ENCODE results near the gene FBP2.
A peak's percentile ranks its signal among the peaks of the same experiment; 100 is the strongest.

The FBP2 gene

GRCh38 chr9:94593459-94594345 lies at the start of gene FBP2:
Gene FBP2, minus strand, starts transcription at chr9:94593824. Its CDS starts 98 bp downstream, at chr9:94593726.
- DNase-seq, result no peak

- DNase-seq, result no peak
Observed at GRCh38 chr9:94643176-94643575, 49.6 kb upstream of the FBP2 start.

- no peak for DNase-seq
Observed at GRCh38 chr9:94642501-94642900, 48.9 kb upstream of the FBP2 start.

GRCh38 chr9:94639999-94640376 lies 46.4 kb upstream of the FBP2 start:
- DNase-seq, result no peak

DNA sequence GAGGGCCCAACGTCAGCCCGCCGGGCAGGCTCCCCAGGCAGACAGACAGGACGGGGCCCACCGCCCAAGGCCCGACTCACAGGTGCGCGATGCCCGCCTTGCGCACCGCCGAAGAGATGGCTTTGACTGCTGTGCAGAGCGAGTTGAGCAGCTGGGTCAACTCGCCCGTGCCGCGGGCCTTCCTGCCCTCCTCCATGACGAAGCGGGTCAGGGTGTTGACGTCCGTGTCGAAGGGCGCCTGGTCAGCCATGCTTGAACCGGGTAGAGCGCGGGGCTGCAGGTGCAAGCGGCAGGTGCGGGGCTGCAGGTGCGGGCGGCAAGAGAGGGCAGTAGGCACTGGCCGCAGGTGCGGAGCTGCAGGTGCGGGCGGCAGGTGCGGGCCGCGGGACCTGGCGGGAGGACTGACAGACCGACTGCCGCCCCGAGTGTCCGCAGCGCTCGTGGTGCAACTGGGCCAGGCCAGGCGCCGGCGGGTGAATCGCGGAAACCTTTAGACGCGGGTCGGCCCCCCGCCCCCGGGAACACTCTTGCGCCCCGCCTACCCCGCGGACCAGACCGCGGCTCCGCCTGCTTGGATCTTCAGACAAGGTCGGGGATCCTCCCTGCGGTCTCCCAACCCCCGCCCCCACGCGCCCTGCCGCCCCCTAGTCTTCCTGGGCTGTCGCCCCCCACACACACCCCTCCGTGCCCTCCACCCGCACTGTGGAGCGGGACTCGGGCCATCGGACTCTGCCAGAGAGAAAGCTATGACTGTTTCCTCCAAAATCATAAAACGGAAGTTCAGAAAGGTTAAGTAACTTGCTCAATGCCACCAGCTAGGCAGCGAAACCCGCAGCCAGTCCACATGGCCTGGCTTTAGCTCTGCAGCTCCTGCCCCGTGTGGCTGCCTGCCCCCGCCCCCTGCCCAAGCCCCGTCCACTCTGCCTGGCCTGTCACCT lies 45.7 kb upstream of the FBP2 start, which contains the start of gene FBP1:
TSS of gene FBP1 (minus strand) at position 458 of the 938 bp plus-strand sequence. CDS start at position 250, 208 bp downstream.
- DNase-seq, result peak; percentile 50

- DNase-seq, result no peak
Observed at GRCh38 chr9:94638335-94639060, 44.9 kb upstream of the FBP2 start.

- DNase-seq, result no peak
Observed at GRCh38 chr9:94632737-94633136, 39.1 kb upstream of the FBP2 start.

GRCh38 chr9:94631599-94631998 lies 38.0 kb upstream of the FBP2 start:
- no peak for DNase-seq

GRCh38 chr9:94630833-94631232 lies 37.2 kb upstream of the FBP2 start:
- DNase-seq, result no peak

- DNase-seq, result no peak
Observed at GRCh38 chr9:94630281-94630680, 36.7 kb upstream of the FBP2 start.

DNA sequence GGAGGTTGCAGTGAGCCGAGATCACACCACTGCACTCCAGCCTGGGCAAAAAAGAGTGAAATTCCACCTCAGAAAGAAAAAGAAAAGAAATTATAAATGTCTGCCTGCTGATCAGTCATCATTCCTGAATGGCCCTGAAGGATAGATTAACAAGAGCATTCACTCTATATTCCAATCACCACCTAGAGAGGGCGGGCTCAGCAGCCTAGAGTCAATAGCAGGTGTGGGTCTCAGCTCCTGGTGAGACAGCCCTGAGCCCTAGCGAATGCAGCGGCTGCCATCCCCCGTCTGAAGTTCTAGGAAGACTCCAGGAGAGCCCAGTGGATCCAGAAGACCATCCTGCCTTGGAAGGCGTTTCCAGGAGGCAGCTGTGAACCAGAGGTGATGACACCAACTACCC lies 33.7 kb upstream of the FBP2 start:
- no peak for DNase-seq

- no peak for DNase-seq
Observed at GRCh38 chr9:94625835-94626234, 32.2 kb upstream of the FBP2 start.

DNA sequence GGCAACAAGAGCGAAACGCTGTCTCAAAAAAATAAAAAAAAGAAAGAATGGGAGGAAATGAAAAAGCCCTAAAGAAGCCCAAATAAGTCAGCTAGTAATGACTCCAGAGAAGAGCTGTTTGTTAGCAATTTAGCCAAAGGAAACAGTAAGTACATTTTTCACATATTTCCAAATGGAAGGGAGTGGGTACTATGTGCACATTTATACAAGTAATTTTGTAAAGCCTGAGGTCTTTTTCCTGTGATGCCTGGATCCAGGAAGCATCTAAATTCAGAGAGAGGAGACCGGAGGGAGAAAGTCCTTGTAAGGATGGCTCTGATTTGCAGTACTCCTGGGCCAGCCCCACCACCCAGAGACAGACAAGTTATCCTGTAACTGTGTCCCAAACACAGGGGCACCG lies 31.0 kb upstream of the FBP2 start:
- DNase-seq, result no peak

GRCh38 chr9:94623253-94623652 lies 29.6 kb upstream of the FBP2 start:
- DNase-seq, result peak; percentile 35

DNA sequence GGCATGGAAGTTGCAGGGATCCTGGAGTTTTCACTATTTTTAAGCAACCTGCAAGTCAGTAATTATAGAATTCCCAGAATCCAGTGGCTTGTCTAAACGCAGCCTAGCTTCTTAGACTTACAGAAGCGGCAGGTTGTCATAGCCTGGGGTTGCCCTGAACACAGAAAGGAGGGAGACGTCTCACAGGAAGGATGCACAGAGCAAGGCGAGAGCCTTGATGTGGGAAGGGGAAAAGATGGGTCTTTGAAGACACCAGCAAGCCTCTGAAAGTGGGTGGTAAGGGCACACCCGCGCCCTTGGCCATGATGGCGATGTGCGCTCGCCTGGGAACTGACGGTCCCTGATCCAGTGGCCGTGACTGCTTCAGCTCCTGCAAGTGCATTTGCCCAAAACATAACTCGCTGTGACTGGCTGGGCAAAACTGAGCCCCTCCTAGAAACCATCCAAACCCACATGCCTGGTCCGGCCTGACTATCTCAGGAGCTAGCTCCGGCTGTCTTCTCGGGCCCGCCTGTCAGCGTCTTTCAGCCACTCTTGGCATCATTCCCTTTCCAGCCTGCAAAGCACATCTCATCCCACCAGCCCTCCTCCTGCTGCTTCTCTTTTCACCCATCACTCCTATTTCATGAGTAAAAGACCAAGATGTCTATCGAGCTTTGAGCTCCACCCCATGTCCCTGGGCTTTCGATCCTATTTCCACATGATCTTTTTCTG lies 28.6 kb upstream of the FBP2 start:
- DNase-seq, result no peak

DNA sequence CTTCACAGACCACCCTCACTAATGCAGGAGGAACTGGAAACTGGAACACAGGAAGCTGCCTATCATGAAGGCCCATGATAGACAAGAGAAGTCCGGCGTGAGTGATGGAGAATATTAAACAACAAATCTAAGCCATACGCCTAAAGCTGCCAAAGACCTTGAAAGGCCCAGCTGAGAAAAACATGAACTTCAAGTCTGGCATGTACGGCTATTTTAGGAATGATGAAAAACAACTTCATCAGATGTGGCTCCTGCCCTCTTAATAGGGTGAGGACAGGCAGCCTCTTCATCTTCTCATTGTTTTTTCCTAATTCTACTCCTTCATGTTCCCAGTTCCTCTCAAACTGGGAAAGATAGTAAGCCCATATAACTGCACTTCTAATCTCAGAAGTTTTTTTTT lies 25.4 kb upstream of the FBP2 start:
- no peak for DNase-seq

GRCh38 chr9:94613003-94613402 lies 19.4 kb upstream of the FBP2 start:
- DNase-seq, result no peak

GRCh38 chr9:94612071-94612470 lies 18.4 kb upstream of the FBP2 start:
- DNase-seq, result no peak

- DNase-seq, result peak; percentile 43
Observed at GRCh38 chr9:94611638-94612068, 18.0 kb upstream of the FBP2 start.

DNA sequence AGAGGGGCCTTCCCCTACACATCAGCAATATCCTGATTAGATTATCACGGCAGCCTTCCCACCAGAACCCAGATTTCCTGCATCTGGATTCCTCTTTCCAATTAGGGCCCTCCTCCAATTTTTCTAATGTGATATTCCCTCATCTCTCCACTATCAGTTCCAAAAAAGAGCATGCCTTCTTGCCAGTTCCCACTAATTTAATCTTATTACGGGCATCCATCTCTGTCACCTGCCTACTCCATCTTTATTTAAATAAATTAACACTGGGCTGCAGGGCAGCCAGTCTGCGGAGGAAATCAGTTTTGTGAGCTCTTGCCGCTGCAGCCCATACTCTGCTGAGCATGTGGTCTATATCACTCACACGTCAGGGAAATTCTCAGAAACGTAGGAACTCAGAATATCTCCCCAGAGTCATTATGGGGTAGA lies 16.6 kb upstream of the FBP2 start:
- DNase-seq, result no peak

GRCh38 chr9:94607423-94607691 lies 13.7 kb upstream of the FBP2 start:
- no peak for DNase-seq

- no peak for DNase-seq
Observed at GRCh38 chr9:94606646-94607422, 13.2 kb upstream of the FBP2 start.
